Muscle layer of duodenum (tissue), 2 donors: ENCODE measurements around the gene IFT122.

Experiments
- H3K27ac ChIP-seq: one replicate; pipeline ENCODE4 v1.7.0; 2013; ENCODE audit warnings: mild to moderate bottlenecking, low read length
- H3K27me3 ChIP-seq: one replicate; pipeline ENCODE4 v1.7.0; 2013; ENCODE audit warnings: low read depth, mild to moderate bottlenecking, control low read depth, low read length
- H3K36me3 ChIP-seq, 2 donors: one replicate each; pipeline ENCODE4 v1.7.0; 2013; ENCODE audit warnings: low read length in 2 of 2, control low read depth in 1 of 2, mild to moderate bottlenecking in 1 of 2; ENCODE audit not compliant: insufficient read depth in 2 of 2, control insufficient read depth in 1 of 2
- H3K4me1 ChIP-seq, 2 donors: one replicate each; pipeline ENCODE4 v1.7.0; 2013; ENCODE audit warnings: low read length in 2 of 2, mild to moderate bottlenecking in 2 of 2, control low read depth in 1 of 2, moderate library complexity in 1 of 2; ENCODE audit not compliant: insufficient read depth in 2 of 2, control insufficient read depth in 1 of 2
- H3K4me3 ChIP-seq, 2 donors: one replicate each; pipeline ENCODE4 v1.7.0; 2013; ENCODE audit warnings: low read length in 2 of 2, low read depth in 1 of 2, mild to moderate bottlenecking in 1 of 2
- H3K9me3 ChIP-seq, 2 donors: one replicate each; pipeline ENCODE4 v1.7.0; 2013; ENCODE audit warnings: low read length in 2 of 2, control low read depth in 1 of 2, mild to moderate bottlenecking in 1 of 2; ENCODE audit not compliant: control insufficient read depth in 1 of 2
- donor health status: healthy.

The IFT122 gene

DNA sequence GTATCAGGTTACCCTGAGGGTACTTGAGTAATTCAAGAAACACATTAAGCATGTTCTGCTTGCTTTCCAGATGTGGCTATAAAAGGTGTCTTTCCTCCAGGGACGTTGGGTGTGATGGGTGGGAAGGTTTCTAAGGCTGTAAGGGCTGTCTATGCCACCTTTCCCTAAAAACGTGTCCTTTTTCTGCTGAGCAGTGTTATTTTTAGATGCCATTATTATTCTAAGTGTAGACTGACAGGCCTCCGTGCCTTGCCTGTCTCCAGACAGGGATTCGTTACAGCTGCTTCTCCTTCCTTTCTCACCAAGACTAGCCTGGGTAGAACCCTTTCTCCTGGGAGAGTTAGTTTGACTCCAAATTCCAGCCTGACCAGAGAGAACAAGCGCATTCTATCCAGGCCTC, 61.6 kb downstream of the IFT122 start:
- Histone ChIP-seq H3K4me3 (no peak overlapping the region), H3K27ac (no peak overlapping the region), H3K4me1 (no peaks in the 10 kb centered on the region), H3K9me3 (no peaks in the 10 kb centered on the region), H3K36me3 (peaks cover 22 to 44% of the 10 kb centered on the region in 2 donors), H3K27me3 (no peaks in the 10 kb centered on the region)

DNA sequence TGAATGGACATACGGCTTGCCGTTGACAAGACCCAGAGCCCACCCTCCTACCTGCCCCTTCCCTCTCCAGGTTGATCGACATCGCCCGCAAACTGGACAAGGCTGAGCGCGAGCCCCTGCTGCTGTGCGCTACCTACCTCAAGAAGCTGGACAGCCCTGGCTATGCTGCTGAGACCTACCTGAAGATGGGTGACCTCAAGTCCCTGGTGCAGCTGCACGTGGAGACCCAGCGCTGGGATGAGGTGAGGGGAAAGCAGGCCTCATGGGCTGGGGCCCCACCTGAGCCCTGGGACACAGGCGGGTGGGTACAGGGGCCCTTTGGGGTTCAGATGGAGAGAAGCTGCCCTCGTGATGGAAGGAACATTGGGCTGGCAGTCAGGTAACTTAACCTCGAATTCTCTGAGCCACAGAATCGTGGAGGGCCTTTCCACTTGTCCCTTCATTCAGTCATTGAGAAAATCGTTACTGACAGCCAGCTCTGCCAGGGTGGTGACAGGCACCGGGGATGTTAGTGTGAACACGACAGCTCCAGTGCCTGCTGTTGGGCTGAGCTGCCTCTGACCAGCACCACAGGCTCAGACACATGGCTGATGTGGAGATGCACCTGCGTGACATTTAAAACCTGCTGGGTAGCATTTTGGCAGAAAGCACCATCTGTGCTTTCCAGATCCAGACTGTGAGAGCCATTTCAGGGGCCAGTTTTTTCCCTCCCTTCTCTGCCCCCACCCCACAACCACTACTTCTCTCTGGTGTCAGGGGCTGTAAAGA, 62.8 kb downstream of the IFT122 start:
- H3K4me3 ChIP-seq = no peak overlapping the region
- H3K27me3 ChIP-seq = no peaks in the 10 kb centered on the region
- peaks cover 25 to 55% of the 10 kb centered on the region in 2 donors for H3K36me3 ChIP-seq
- H3K9me3 ChIP-seq = no peaks in the 10 kb centered on the region
- H3K4me1 ChIP-seq = no peaks in the 10 kb centered on the region
- H3K27ac ChIP-seq = no peak overlapping the region

DNA sequence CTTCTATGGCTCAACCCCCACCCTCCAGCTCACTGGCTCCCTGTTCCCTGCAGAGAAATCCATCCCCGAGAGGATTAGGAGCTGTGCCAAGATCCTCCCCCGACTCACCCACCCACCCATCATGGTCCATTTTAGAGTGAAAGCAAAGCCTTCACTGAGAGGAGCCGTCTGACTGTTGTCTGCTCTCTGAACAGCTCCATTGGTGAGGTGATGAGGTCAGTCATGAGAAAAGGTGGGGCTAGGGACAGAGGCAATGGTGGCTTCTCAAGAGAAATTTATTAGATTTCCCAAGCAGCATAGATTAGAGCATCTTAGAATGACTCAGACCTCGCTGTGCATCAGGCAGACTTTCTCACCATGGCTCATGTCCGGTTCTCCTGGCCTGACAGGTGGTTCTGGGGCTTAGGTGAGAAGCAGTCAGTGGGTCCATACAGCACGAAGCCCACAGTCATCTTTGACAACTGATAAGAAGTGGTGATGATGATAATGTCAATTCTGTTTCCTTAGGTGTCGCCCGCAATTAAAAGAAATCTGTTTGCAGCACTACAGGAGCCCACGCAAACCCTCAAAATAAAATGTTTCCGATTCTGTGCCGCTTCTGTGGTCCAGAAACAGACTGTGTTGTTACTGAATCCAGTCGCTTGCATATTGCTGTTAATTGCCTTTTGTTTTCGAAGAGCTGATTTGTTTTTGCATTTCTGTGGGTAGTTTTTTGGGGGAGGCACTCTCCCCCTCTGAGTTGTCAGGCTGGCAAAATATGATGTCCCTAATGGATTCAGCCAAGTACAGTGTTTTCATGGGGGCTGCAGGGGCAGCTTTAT, 63.7 kb downstream of the IFT122 start:
- Histone ChIP-seq H3K27ac (no peak overlapping the region), H3K4me3 (no peak overlapping the region), H3K4me1 (no peaks in the 10 kb centered on the region), H3K27me3 (no peaks in the 10 kb centered on the region), H3K9me3 (no peaks in the 10 kb centered on the region), H3K36me3 (peaks cover 25 to 58% of the 10 kb centered on the region in 2 donors)

DNA sequence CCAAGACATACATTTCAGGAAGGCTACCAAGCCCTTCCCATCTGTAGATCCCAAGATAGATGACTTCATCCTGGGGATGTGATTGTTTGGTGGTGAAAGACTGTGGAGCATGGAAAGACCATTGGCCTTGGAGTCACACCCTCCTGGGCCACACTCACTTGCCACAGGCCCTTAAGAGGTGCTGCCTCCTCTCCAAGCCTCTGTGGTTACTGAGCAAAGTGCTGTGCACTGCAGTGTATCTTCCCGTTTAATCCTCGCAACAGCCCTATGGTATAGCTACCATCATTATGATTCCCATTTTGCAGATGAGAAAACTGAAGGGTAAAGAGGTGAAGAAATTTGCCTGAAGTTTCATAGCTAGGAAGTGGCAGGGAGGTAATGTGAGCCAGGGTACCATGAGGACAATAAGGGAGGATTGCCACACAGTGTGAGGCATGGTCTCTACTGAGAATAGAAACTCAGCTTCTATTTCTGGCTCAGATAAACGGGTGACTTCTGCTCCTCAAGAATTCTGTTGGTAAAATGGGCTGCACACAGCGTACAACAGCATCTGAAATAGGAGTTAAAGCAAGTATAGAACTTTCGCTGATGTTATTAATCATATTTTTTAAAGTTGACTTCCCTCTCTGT, 64.6 kb downstream of the IFT122 start:
- Histone ChIP-seq H3K4me1 (no peaks in the 10 kb centered on the region), H3K36me3 (peaks cover 25 to 58% of the 10 kb centered on the region in 2 donors), H3K27ac (no peak overlapping the region), H3K9me3 (no peaks in the 10 kb centered on the region), H3K4me3 (no peak overlapping the region), H3K27me3 (no peaks in the 10 kb centered on the region)

DNA sequence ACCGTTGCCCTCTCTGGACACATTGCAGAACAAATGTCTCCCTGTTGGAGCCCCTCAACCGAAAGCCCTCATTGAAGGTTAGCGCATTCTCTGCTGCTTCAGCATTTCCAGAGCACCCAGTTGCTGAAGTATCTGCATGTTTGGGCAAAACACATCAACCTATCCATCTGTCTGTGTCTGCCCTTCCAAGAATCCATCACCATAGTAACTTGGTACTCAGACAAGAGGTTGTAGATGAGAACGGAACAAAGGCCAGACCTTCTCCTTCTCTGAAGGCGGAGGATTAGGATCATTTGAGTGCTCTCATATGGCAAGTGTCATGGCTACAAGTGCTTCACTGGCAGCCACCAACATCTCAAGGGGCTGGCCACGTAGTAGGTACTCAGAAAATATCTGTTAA, 65.3 kb downstream of the IFT122 start:
- Histone ChIP-seq H3K4me1 (no peaks in the 10 kb centered on the region), H3K36me3 (peaks cover 25 to 57% of the 10 kb centered on the region in 2 donors), H3K4me3 (no peak overlapping the region), H3K27ac (no peak overlapping the region), H3K27me3 (no peaks in the 10 kb centered on the region), H3K9me3 (no peaks in the 10 kb centered on the region)

DNA sequence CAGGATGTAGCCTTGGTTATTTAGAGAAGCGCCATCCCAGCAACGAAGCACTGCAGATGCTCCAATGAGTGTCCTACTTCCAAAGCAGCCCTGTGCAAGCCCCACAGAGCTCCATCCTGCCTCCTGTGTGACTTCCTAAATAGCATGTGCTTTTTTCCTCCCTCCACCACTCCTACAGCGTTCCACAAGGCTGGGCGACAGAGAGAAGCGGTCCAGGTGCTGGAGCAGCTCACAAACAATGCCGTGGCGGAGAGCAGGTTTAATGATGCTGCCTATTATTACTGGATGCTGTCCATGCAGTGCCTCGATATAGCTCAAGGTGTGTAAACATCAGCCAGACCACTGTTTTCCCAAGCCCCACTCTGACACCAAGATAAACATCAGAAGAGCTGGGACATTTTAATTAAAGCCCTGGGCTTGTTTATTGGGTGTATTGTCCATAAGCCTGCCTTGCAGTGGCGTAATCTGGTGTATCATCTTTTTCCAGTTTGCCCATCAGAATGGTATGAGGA, 66.3 kb downstream of the IFT122 start:
- Histone ChIP-seq H3K4me1 (no peaks in the 10 kb centered on the region), H3K4me3 (no peak overlapping the region), H3K27me3 (no peaks in the 10 kb centered on the region), H3K27ac (no peak overlapping the region), H3K36me3 (peaks cover 25 to 57% of the 10 kb centered on the region in 2 donors), H3K9me3 (no peaks in the 10 kb centered on the region)

DNA sequence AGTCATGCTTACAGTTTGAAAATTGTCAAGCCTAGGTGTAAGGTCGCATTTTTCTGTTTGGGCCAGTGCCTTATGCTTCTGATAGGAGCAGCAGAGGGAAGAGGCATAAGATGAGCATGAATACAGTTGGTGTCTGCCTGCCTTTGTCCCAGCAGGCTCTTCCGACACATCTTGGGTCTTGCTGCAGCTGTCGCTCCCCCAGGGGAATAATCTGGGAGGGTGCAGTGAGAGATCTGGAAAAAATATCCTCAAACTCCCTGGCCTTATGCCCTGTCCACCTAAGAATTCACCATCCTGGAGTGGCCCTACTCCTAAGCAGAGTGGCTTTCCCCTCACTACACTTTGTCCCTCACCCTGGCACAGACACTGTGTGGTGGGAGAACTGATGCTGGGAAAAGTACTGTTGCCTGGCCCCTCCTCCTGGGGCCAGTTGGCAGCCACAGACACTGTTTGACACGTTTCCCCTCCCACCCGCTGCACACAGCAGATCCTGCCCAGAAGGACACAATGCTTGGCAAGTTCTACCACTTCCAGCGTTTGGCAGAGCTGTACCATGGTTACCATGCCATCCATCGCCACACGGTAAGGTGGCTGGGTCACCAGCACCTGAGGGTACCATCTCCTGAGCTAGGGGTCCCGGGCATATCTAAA, 67.3 kb downstream of the IFT122 start:
- no peaks in the 10 kb centered on the region for H3K4me1 ChIP-seq
- no peak overlapping the region for H3K27ac ChIP-seq
- no peaks in the 10 kb centered on the region for H3K27me3 ChIP-seq
- no peaks in the 10 kb centered on the region for H3K9me3 ChIP-seq
- H3K36me3 ChIP-seq = peaks cover 28 to 61% of the 10 kb centered on the region in 2 donors
- no peak overlapping the region for H3K4me3 ChIP-seq

DNA sequence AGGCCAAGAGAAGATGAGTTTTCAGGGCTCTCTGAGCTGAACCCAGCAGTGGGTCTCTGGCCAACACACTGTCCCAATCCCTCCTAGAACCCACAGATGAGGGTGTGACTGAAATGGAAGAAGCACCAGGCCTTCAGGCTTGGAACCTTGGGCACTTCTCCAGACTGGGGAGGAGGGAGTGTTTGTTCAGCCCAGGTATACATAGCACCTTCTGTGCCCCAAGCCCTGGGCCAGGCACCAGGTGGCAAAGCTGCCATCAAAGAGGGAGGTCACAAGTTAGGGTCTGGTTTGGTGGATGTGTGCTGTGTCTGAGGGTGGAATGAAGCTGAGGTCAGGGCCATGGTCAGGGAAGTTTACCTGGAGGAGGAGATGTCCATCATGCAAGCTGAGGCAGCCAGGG, 72.6 kb downstream of the IFT122 start:
- H3K27me3 ChIP-seq = no peaks in the 10 kb centered on the region
- no peaks in the 10 kb centered on the region for H3K4me1 ChIP-seq
- peaks cover 12 to 62% of the 10 kb centered on the region in 2 donors for H3K36me3 ChIP-seq
- no peak overlapping the region for H3K27ac ChIP-seq
- no peaks in the 10 kb centered on the region for H3K9me3 ChIP-seq
- H3K4me3 ChIP-seq = no peak overlapping the region

DNA sequence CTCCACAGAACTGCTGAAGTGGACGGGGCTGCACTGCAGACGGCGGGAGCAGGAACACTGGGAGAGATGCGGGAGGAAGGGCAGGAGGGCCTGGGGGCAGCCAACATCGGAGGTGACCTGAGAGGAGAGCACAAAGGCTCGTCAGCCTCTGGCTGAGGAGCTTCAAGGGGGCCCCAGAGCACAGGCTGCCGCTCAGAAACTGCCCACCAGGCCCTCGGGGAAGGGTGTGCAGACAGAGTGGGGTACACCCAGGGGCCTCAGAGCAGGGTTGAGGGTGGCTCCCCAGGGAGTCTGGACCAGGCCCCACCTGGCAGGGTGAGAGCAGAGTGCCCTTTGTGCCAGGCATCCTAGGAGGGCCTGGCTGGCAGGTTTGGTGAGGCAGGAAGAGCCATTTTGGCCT, 73.7 kb downstream of the IFT122 start:
- H3K9me3 ChIP-seq = no peaks in the 10 kb centered on the region
- H3K27me3 ChIP-seq = no peaks in the 10 kb centered on the region
- H3K27ac ChIP-seq = no peak overlapping the region
- no peak overlapping the region for H3K4me3 ChIP-seq
- H3K36me3 ChIP-seq = peaks cover 12 to 63% of the 10 kb centered on the region in 2 donors
- no peaks in the 10 kb centered on the region for H3K4me1 ChIP-seq

DNA sequence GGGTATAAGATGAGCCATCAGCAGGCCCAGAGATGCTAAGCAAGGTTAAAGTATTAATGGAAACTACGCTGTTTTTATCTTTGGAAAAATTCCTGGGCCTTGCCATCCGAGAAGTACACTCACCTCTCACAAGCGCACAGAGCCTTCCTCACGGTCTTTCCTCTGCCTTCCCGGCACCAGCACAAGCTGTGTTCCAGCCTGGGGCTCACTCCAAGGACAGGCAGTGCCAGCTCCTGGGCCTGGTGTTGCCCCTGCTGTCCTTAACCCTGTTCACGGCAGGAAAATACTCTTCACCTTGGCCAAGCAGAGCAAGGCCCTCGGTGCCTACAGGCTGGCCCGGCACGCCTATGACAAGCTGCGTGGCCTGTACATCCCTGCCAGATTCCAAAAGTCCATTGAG, 74.1 kb downstream of the IFT122 start:
- no peak overlapping the region for H3K27ac ChIP-seq
- H3K27me3 ChIP-seq = no peaks in the 10 kb centered on the region
- no peak overlapping the region for H3K4me3 ChIP-seq
- H3K36me3 ChIP-seq = peaks cover 12 to 66% of the 10 kb centered on the region in 2 donors
- no peaks in the 10 kb centered on the region for H3K4me1 ChIP-seq
- no peaks in the 10 kb centered on the region for H3K9me3 ChIP-seq

DNA sequence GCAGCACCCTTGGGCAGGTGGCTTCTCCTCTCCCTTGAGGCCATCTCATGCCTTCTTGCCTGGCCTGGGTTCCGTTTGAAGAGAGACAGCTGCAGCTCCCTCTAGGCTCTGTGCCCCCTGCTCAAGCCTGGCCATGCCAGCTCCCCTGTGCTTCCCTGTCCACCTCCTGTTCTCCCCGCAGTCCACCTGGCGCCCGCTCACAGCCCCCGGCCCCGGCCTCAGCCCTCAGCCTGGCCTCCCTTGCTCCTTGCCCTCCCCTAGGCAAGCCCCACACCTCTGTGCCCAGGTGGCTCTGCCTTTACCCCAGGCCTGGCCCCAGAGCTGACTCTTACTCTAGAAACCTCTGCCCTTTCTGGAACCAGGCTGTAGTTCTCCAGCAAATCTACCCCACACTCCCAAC, 74.5 kb downstream of the IFT122 start:
- no peaks in the 10 kb centered on the region for H3K27me3 ChIP-seq
- H3K4me3 ChIP-seq = no peak overlapping the region
- H3K9me3 ChIP-seq = no peaks in the 10 kb centered on the region
- H3K36me3 ChIP-seq = peaks cover 12 to 70% of the 10 kb centered on the region in 2 donors
- no peak overlapping the region for H3K27ac ChIP-seq
- H3K4me1 ChIP-seq = no peaks in the 10 kb centered on the region
